HG03469 (cell line): ENCODE measurements around the gene PDIA2.
"Not testable (repeated sequence)": the region's sequence is repeated elsewhere in the genome, so short reads cannot be mapped to it uniquely, and the experiment has no call there.

Experiments used
- ATAC-seq: cut with Tn5 transposase; IDR thresholded peaks from one replicate; pipeline ENCODE4 v1.9.1; 2021; ENCODE audit warnings: mild to moderate bottlenecking, moderate library complexity, moderate number of reproducible peaks; ENCODE audit not compliant: unreplicated experiment

The PDIA2 gene

DNA sequence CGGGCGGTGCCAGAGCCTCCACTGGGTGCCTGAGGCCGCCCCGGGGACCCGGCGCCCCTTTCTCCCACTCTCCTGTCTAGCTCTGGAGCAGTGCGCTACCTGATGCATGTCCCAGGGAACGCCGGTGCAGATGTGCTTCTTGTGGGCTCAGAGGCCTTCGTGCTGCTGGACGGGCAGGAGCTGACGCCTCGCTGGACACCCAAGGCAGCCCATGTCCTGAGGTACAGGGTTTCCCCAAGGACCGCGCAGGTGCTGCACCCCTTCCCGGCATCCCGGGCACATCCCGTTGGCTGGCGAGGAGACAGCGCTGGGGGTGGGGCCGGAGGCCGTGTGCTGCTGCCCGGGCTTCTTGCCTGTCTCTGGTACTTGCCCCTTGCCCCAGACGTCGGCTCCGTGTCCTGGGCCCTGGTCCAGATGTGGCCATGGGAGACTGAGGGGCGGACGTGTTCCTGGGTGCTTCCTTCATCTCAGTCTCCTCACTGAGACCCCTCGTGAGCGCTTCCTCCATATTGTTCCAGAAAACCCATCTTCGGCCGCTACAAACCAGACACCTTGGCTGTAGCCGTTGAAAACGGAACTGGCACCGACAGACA, 19.7 kb upstream of the PDIA2 start:
- ATAC-seq: no peak

DNA sequence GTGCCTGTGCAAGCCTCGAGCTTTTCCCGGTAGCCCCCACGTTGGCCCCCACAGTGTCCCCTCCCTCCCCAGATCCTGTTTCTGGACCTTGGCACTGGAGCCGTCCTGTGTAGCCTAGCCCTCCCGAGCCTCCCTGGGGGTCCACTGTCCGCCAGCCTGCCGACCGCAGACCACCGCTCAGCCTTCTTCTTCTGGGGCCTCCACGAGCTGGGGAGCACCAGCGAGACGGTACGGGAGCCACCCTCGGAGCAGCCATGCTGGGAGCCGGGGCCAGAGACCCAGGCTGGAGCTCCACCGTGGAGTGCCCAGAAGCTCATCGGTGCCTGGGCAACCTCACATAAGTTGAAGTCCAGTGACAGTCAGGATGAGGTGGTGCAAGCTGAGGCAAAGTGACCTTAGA, 19.0 kb upstream of the PDIA2 start:
- no peak for ATAC-seq

GRCh38 chr16:264440-264951, 18.5 kb upstream of the PDIA2 start:
- no peak for ATAC-seq

DNA sequence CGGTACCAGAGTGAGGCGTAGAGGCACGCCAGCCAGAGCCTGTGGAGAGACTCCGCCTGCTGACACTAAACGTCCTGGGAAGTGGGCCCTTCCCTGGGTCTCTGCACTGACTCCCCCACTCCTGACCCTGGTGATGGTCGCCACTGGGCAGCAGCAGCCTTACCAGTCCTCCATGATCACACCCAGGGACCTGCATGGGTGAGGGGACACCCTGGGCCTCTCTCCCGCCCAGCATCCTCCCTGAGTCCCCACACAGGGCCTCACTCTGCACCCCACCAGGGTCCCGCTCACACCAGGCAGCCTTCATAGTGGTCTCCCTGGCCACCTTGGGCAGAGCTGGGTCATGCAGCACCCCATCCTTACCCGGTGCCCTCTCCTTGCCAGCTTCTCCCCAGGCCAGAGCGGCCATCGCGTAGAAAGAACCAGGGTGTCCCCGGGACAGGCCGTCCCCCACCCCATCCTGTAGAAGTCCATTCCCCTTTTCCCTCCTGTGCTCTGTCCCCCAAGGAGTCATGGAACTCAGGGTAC, 17.9 kb upstream of the PDIA2 start:
- ATAC-seq: no peak

- ATAC-seq: no peak
These were observed 17.3 kb upstream of the PDIA2 start for GRCh38 chr16:265711-266110.

- ATAC-seq: no peak
These were observed 16.5 kb upstream of the PDIA2 start for GRCh38 chr16:266258-267164.

DNA sequence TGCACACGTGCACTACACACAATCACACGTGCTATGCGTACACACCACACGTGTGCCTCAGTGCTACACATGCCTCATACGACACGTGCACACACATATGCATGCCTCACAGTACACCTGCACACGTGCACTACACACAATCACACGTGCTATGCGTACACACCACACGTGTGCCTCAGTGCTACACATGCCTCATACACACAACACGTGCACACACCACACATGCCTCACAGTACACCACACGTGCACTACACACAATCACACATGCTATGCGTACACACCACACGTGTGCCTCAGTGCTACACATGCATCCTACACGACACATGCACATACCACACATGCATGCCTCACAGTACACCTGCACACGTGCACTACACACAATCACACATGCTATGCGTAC, 15.4 kb upstream of the PDIA2 start:
- ATAC-seq: not testable (repeated sequence)

- ATAC-seq: no peak
These were observed 14.6 kb upstream of the PDIA2 start for GRCh38 chr16:268141-269053.

GRCh38 chr16:269061-269796, 13.7 kb upstream of the PDIA2 start:
- ATAC-seq: no peak

GRCh38 chr16:270381-271255, 12.3 kb upstream of the PDIA2 start:
- ATAC-seq: no peak

DNA sequence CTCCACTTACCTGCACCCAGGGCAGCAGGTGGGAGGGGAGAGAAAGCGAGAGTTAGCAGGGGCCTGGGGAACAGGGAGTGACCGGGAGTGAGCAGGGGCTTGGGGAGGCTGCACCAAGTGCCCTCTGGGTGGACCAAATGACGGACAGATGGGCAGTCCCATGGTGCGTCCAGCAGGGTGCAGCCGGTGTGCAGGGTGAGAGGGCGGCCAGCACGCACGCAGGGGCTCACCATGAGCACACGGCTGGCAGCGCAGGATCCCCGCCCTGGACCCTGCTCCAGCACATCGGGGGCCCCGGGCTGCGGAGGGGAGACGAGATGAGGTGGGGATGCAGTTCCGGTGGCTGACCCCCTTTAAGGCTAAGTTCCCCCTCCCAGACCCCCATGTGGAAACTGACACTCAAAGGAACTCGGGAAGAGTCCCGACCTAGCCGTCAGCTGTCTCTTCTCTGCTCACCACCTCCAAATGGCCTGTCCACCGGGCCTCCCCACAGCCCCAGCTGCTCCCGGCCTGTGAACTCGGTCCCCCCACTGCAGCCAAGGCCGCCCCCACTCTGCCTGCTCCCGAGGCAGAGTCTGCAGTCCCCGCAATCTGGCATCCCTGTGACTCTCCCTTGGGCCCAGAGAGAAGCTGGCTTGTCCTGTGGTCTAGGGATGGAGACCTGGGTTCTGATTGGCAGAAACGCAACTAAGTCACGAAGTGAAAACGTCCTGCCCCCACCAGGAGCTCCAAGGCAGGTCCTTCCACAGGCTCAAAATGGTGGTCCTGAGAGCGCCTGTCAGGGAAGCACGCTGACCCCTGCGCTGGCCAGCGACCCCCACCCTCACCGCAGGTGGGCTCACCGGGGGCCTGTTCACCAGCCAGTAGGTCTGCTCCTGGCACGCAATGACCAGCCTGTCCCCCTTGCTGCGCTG, 10.1 kb upstream of the PDIA2 start:
- ATAC-seq: no peak

- no peak for ATAC-seq
These were observed 9.2 kb upstream of the PDIA2 start for GRCh38 chr16:273547-274421.

DNA sequence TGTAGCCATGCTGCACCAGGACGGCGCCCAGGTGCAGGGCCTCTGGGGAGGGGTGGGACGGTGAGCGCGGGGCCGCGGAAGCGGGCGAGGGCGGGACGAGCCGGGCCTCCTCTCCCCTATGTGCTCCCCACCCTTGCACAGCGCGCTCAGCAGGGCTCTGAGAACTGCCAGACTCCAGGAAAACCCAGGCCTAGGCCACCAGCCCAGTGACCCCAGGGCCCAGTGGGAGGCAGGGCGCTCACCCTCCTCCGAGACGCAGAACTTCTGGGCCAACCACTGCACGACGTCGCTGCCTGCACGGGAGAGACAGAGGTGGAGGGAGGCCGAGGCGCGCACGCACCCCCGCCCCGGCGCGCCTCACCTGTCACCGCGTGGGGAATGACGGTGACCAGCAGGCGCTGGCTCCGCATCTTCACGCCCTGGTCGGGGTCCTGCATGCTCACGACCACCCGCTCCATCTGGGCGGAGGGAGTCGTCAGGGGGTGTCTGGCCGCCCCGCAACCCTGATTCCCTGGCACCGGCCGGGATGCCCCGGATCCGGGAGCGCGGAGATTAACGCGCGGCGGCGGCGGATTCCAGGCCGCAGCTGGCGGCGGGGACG, 7.8 kb upstream of the PDIA2 start:
- no peak for ATAC-seq

- no peak for ATAC-seq
These were observed 7.2 kb upstream of the PDIA2 start, which contains the start of gene RGS11 for GRCh38 chr16:275786-276232. Gene RGS11, minus strand, starts transcription at chr16:275944. Its CDS starts 33 bp downstream, at chr16:275911.

GRCh38 chr16:276426-277077, 6.4 kb upstream of the PDIA2 start:
- ATAC-seq: no peak

DNA sequence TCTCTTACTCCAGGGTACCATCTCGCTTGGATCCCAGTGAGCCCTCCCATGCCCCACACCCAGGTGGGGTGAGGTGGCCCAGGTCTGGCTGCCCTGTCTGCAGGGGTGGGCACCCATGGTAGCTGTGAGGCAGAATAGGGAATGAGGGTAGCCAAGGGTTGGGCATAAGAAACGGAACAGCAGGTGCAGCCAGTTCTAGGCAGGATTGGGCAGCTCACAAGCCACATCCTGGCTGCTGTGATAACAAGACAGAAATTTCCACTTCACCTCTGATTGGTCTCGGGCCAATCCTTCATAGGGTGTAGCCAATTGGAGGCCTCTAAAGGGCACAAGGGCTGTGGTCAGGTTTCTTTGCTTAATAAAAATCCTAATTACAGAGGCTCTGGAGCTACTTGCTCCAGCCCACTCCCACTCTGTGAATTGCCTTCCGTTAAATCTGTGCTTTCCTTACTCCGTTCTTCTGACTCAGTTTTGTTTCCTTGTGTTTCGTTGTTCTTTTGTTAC, 4.0 kb upstream of the PDIA2 start:
- no peak for ATAC-seq
